Gastrocnemius medialis (tissue), 4 donors: ENCODE results near the gene AP1G1. TPM values are rescaled to one million over a fixed set of nuclear protein-coding genes. Genes with fewer than 3 reads are reported as not detected.

Experiments used
- ATAC-seq, 2 donors: fragments of 150-250 bp; one replicate each; pipeline ENCODE4 v1.9.1; 2016
- DNase-seq, 2 donors: peaks; one replicate each; pipeline ENCODE4 v3.0.0-alpha.2; 2019
- H3K27ac ChIP-seq, 4 donors: fragments of 200-600 bp; sonication (generic); 1 replicate in 1 of 4; 2 replicates in 3 of 4; pipeline ENCODE4 v1.5.1; 2016 to 2018; ENCODE audit warnings: mild to moderate bottlenecking in 2 of 4, moderate library complexity in 1 of 4
- H3K27me3 ChIP-seq, 3 donors: fragments of 200-600 bp; sonication (generic) in 2 of 3; 1 replicate in 1 of 3; 2 replicates in 2 of 3; pipeline versions ENCODE4 v1.5.1 to v1.6.0; 2016 to 2019; ENCODE audit warnings: mild to moderate bottlenecking in 1 of 3, moderate library complexity in 1 of 3
- H3K36me3 ChIP-seq, 2 donors: fragments of 200-600 bp; sonication (generic) in 1 of 2; one replicate each; pipeline ENCODE4 v1.5.1; 2017 to 2018
- H3K4me1 ChIP-seq, 2 donors: fragments of 200-600 bp; sonication (generic) in 1 of 2; one replicate each; pipeline ENCODE4 v1.5.1; 2016 to 2017; ENCODE audit warnings: mild to moderate bottlenecking in 2 of 2
- H3K4me3 ChIP-seq, 4 donors: fragments of 200-600 bp; sonication (generic) in 3 of 4; 1 replicate in 1 of 4; 2 replicates in 3 of 4; pipeline ENCODE4 v1.5.1; 2016 to 2019; ENCODE audit warnings: mild to moderate bottlenecking in 2 of 4
- H3K9me3 ChIP-seq, 3 donors: fragments of 200-600 bp; sonication (generic) in 2 of 3; 1 replicate in 1 of 3; 2 replicates in 2 of 3; pipeline ENCODE4 v1.5.1; 2016 to 2019
- CTCF ChIP-seq, 5 experiments: fragments of 450-650 bp in 3 of 5; fragments of 200-600 bp in 2 of 5; sonication (generic) in 2 of 5; IDR thresholded peaks in 4 of 5; conservative IDR thresholded peaks in 1 of 5; 1 replicate in 4 of 5; 2 replicates in 1 of 5; pipeline ENCODE4 v1.5.1; 2016 to 2019; ENCODE audit warnings: antibody characterized with exemption in 5 of 5, mild to moderate bottlenecking in 3 of 5, moderate library complexity in 3 of 5
- POLR2A ChIP-seq, 2 donors: fragments of 450-650 bp; IDR thresholded peaks; one replicate each; pipeline ENCODE4 v1.6.1; 2017; ENCODE audit warnings: antibody characterized with exemption in 2 of 2, mild to moderate bottlenecking in 2 of 2, moderate library complexity in 2 of 2
- in situ Hi-C, 4 donors: fragments of 200-750 bp; cut with MboI; loops; one replicate each; pipeline versions ENCODE4 v1.15.0 to v1.8.0; 2017; ENCODE audit warnings: low sequenced_read_pairs in 4 of 4
- intact Hi-C: fragments of 100-400 bp; cut with DNase I; formaldehyde crosslinking; loops from one replicate; pipeline ENCODE4 v1.15.1; 2023; ENCODE audit warnings: low total_unique reads
- total RNA-seq, 4 donors: library from RNA; depleted of rRNA; stranded (reverse); fragments of >200 nt; gene quantifications; one replicate each; pipeline versions ENCODE4 v1.1.0 to v1.2.3, GENCODE V29; 2016

The AP1G1 gene
- total RNA-seq, 4 donors from 2014 or later: 60.7 to 80.6 (median 66.3) TPM

GRCh38 chr16:71748226-71748625, 60.4 kb downstream of the AP1G1 start:
- Histone ChIP-seq H3K27ac (peak overlapping the region; percentile 64 to 80 (median 76)), H3K9me3 (no peaks in the 10 kb centered on the region), H3K27me3 (no peaks in the 10 kb centered on the region), H3K4me1 (peaks cover 0 to 11% of the 10 kb centered on the region in 2 donors), H3K36me3 (peaks cover 0 to 70% of the 10 kb centered on the region in 2 donors), H3K4me3 (no peak overlapping the region)
- DNase-seq: no peak
- peak; percentile 87 to 89 for ATAC-seq
- in situ Hi-C loops: no loop called here
- intact Hi-C loops: no loop called here
- no peak for TF ChIP-seq CTCF (IDR thresholded peaks at IDR 0.05 in 4 of 5, conservative IDR thresholded peaks at IDR 0.05 in 1 of 5)
- TF ChIP-seq POLR2A (IDR thresholded peaks at IDR 0.05): no peak

GRCh38 chr16:71746442-71747046, 62.1 kb downstream of the AP1G1 start:
- in situ Hi-C loops (no loop called here), intact Hi-C loops (no loop called here)
- H3K4me1 ChIP-seq: peaks cover 3 to 15% of the 10 kb centered on the region in 2 donors
- TF ChIP-seq POLR2A (IDR thresholded peaks at IDR 0.05) (no peak), CTCF (IDR thresholded peaks at IDR 0.05 in 4 of 5, conservative IDR thresholded peaks at IDR 0.05 in 1 of 5) (peak; percentile 34 to 76 (median 50))
- DNase-seq (no peak), ATAC-seq (no peak)
- no peak overlapping the region for H3K4me3 ChIP-seq
- H3K36me3 ChIP-seq: peaks cover 0 to 76% of the 10 kb centered on the region in 2 donors
- H3K27ac ChIP-seq: peak overlapping the region in 3 of 4 donors; percentile 64 to 80 (median 79)
- H3K9me3 ChIP-seq: no peaks in the 10 kb centered on the region
- no peaks in the 10 kb centered on the region for H3K27me3 ChIP-seq

GRCh38 chr16:71738855-71739254, 69.8 kb downstream of the AP1G1 start:
- H3K4me3 ChIP-seq: no peak overlapping the region
- in situ Hi-C loops (no loop called here), intact Hi-C loops (no loop called here)
- no peak for ATAC-seq
- DNase-seq: no peak
- H3K27me3 ChIP-seq: no peaks in the 10 kb centered on the region
- H3K4me1 ChIP-seq: peaks cover 3 to 4% of the 10 kb centered on the region in 2 donors
- H3K27ac ChIP-seq: no peak overlapping the region
- peaks cover 3 to 82% of the 10 kb centered on the region in 2 donors for H3K36me3 ChIP-seq
- no peaks in the 10 kb centered on the region for H3K9me3 ChIP-seq
- TF ChIP-seq POLR2A (IDR thresholded peaks at IDR 0.05) (no peak), CTCF (IDR thresholded peaks at IDR 0.05 in 4 of 5, conservative IDR thresholded peaks at IDR 0.05 in 1 of 5) (no peak)

- ATAC-seq (no peak), DNase-seq (no peak)
- Histone ChIP-seq H3K9me3 (no peaks in the 10 kb centered on the region), H3K4me1 (peaks cover 0 to 7% of the 10 kb centered on the region in 2 donors), H3K36me3 (peaks cover 3 to 82% of the 10 kb centered on the region in 2 donors), H3K27me3 (no peaks in the 10 kb centered on the region), H3K27ac (no peak overlapping the region), H3K4me3 (no peak overlapping the region)
- in situ Hi-C loops (no loop called here), intact Hi-C loops (no loop called here)
- TF ChIP-seq CTCF (IDR thresholded peaks at IDR 0.05 in 4 of 5, conservative IDR thresholded peaks at IDR 0.05 in 1 of 5): no peak
- no peak for TF ChIP-seq POLR2A (IDR thresholded peaks at IDR 0.05)
Measured at GRCh38 chr16:71737501-71737900, 71.1 kb downstream of the AP1G1 start.

- Histone ChIP-seq H3K4me1 (peaks cover 0 to 7% of the 10 kb centered on the region in 2 donors), H3K27me3 (no peaks in the 10 kb centered on the region), H3K9me3 (no peaks in the 10 kb centered on the region), H3K4me3 (no peak overlapping the region), H3K27ac (no peak overlapping the region), H3K36me3 (peaks cover 3 to 81% of the 10 kb centered on the region in 2 donors)
- intact Hi-C loops: no loop called here
- TF ChIP-seq POLR2A (IDR thresholded peaks at IDR 0.05) (no peak), CTCF (IDR thresholded peaks at IDR 0.05 in 4 of 5, conservative IDR thresholded peaks at IDR 0.05 in 1 of 5) (no peak)
- ATAC-seq (no peak), DNase-seq (no peak)
- in situ Hi-C loops: no loop called here
Measured at GRCh38 chr16:71734511-71734910, 74.1 kb downstream of the AP1G1 start.
